Stimulated activated naive CD4-positive, alpha-beta T cell treated with Interleukin-2 at 50 U/mL for 16 hours (primary cell): ENCODE measurements around the gene CISH.

Experiments used
- DNase-seq: peaks from one replicate; lab custom pipeline; 2025; lab: John Stamatoyannopoulos, UW

CISH gene

DNA sequence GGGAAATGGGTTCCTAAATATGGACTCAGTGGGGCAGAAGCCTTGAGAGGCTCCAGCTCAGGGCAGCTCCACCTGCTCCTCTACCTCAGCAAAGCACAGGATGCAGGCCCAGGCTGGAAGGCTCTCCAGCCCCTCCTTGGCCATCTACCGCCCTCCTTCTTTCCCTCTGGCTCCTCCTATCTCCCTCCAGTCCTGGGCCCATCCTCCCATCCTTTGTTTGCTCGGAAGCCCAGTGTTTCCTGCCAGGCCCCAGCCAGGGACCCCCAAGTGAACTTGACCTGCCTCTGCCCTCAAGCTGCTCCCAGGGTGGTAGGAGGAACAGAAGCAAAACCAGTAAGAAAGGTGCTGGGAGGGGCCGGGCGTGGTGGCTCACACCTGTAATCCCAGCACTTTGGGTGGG, 25.4 kb upstream of the CISH start:
- DNase-seq: no peak

DNA sequence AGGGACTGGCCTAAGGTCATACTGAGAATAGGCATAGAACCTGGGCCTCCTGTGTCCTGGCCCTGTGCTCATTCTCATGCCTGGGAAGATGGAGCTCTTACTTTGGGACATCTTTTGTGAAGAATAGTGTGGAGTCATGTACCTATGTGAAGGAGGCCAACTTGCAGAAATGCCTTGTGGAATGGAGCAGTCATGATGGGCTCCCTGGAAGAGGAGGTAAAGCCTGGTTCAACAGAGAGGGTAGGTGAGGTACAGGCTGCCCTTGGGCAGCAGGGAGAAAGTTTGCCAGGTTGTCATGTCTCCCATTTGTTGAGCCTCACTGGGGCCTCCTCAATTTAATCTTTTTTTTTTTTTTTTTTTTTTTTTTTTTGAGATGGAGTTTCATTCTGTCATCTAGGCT, 23.5 kb upstream of the CISH start:
- no peak for DNase-seq

DNA sequence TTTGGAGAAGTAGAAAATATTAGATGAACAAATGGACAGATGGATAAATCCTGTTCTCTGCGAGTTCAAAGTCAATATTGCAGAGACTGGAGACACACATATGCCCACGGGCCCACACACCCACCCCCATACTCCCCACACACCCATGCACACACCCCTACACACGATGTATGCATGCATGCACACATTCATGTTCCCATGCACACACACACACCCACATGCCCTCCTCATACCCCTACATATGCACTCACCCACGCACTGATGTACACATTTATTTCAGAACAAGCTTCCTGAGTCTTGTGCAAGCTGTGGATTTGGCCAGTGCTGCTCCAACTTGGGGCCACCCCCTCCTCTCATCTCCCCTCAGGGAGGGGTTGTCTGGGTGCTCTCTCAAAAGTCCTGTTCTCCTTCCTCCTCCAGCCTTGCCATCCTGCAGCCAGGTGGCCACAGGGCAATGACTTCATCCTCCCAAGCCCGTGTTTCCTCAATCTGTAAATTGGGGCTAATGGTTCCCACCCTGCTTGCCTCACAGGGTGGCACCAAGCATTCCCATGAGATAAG, 21.7 kb upstream of the CISH start:
- no peak for DNase-seq

DNA sequence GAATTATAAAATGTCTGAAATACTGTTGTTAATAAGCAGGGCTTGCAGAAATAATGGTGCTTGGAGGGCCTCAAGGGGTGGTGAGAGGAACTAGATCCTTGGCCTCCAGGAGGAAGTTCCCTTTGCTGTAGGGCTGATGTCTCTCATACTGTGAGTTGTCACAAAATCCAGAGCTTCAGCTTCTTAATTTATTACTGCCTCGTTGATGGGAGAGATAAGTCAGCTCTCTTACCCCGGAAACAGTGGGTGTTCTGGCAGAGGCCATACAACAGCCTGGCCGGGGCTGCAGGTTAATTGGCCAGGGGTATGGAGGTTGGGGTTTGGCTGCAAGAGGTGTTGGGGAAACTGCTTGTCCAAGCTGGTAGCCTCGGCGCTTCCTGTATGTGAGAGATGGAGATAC, 20.9 kb upstream of the CISH start:
- no peak for DNase-seq

- DNase-seq: no peak
These were observed 19.3 kb upstream of the CISH start for GRCh38 chr3:50630877-50631276.

GRCh38 chr3:50630394-50630793, 18.8 kb upstream of the CISH start:
- no peak for DNase-seq

- no peak for DNase-seq
These were observed 17.0 kb upstream of the CISH start for GRCh38 chr3:50628601-50629000.

DNA sequence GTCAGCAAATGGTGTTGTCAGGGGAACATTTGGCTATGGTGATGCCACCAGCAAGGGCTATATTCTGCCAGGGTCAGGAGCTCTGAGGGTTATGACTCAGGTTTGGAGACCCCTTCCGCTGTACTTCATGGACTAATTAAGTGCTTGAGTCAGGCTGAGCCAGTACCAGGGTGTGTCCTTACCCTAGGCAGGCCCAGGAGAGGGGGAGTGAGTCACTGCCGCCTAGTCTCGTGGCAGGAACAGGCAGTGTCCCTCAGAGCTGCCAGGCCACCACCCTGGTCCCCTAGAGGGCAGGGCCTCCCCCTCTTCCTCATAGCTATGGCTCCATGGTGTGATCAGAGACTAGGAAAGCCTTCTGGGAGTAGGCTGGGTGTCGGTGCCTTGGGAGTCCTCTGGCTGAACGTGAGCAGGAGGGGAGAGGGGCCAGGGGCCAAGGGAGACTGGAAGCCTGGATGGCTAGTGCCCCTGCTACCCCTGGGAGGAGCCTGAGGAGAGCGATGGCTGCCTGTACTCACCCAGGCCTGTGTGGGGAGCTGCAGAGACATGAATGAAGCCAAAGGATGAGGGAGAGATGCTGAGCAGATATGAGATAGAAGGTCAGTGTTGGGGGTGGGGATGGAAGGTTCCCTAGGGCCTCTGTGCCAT, 16.0 kb upstream of the CISH start:
- no peak for DNase-seq

- DNase-seq: no peak
These were observed 14.8 kb upstream of the CISH start for GRCh38 chr3:50626401-50626800.

- DNase-seq: no peak
These were observed 13.9 kb upstream of the CISH start for GRCh38 chr3:50625231-50626182.

GRCh38 chr3:50624634-50625033, 13.1 kb upstream of the CISH start:
- DNase-seq: no peak

DNA sequence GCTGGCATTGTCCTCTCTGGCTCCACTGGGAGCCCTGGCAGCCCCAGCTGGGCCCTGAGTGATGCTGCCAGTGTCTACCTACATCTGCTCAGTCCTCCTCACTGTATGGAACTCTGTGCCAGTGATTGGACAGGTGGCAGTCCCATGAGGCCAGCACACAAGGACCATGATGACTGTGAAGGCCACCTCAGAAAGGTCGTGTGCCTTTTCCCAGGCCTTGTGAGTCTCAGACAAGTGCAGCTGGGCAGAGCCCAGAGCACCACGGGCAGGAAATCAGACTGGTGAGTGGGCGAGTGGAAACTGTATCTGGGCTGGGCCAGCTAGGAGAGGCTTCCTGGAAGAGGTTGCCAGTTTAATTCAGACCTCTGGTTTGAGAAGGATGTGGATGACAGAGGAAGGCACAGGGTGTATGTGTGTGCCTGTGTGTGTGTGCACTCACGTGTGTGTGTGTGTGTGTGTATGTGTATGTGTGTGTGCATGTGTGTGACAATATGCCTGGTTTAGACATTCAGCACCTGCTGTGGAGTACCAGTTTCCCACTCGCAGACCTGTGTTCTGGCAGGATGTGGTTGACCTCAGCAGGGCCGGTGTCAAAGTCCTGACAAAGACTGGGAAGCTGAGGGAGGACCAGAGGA, 12.4 kb upstream of the CISH start:
- DNase-seq: peak; percentile 44

- no peak for DNase-seq
These were observed 11.3 kb upstream of the CISH start for GRCh38 chr3:50622881-50623280.

- DNase-seq: no peak
These were observed 9.2 kb upstream of the CISH start for GRCh38 chr3:50620820-50621219.

DNA sequence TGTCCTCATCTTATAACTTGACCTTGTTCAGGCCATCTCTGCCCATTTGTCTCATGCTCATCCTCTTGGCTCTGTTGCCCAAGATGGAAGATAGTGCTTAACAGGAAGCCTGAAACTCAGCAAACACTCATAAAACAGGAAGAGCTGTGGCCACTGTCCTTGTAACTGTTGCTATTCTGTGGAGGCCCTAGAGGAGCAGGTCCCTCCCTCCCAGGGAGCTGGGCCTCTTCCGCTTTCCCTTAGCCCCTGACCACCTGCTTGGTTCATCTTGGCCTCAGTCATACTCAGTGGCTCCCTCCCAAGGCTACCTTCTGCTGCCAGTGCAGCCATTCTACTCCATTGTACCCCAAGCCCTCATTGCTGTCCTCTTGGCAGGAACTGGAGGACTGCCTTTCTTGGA, 8.8 kb upstream of the CISH start:
- no peak for DNase-seq

DNA sequence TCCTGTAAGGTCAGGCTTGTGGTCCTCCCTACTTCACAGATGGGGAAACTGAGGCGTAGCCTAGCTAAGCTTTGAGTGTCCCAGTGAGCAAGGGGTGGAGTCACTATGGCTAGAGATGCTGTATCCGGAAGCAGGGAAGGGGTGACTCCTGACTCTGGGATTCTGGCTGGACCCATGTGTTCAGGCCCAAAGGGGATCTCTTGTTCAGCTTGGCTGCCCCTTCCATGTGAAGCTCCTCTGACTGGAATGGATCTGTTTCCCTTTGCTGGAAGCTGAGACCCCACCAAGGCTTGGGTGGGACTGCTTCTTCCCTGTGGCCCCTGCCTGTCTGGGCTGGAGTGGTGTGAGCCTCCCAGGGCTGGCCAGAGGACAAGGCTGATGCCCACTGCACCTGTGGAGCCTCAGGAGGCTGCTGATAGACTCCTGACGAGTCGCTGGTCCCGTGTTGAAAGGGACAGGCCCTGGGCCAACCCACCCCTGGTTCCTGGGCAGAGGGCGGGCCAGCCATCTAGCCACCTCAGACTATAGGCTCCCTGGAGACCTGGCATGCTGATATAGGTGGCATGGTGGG, 6.4 kb upstream of the CISH start:
- DNase-seq: no peak

DNA sequence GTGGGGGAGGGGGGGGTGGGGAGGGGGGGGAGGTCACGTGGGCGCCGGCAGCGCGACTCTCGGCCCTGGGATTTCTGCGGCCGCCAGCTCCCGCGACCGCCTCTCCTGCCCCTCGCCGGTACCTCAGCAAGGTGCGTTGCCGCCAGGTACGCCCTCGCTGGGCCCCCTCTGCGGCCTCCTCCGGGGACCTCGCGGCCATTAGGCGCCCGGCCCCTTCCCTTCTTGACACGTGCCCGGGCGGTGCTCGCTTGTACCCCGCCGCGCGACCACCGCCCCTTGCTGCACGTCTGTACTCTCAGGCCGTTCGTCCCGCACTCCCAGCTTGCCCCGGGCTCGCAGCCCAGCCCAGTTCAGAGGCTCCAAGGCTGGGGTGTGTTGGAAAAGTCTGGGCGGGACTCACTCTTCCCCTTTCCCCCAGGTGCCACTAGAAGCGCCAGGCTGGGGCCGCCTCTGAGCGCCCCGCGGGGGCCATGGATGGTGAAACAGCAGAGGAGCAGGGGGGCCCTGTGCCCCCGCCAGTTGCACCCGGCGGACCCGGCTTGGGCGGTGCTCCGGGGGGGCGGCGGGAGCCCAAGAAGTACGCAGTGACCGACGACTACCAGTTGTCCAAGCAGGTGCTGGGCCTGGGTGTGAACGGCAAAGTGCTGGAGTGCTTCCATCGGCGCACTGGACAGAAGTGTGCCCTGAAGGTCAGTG, 5.7 kb upstream of the CISH start, which contains the start of gene MAPKAPK3:
MAPKAPK3 (plus strand) TSS at position 56 of the 696 bp plus-strand sequence; CDS start at position 471, 415 bp downstream.
- peak; percentile 31 for DNase-seq

DNA sequence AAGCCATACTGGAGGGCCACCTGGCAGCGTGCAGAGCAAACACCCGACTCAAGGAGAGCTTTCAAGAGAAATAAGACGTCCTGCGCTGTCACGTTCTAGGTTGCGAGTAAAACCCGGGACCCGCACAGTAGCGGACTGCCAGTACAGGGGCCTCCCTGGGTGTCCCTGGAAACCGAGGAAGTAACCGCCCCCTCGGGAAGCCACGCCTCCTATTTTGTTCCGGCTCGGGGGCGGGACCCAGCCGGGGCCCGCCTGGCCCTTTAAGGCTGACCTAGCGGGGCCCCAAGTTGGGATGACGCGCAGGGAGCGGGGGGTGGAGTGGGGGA, 5.2 kb upstream of the CISH start:
- DNase-seq: peak; percentile 91

DNA sequence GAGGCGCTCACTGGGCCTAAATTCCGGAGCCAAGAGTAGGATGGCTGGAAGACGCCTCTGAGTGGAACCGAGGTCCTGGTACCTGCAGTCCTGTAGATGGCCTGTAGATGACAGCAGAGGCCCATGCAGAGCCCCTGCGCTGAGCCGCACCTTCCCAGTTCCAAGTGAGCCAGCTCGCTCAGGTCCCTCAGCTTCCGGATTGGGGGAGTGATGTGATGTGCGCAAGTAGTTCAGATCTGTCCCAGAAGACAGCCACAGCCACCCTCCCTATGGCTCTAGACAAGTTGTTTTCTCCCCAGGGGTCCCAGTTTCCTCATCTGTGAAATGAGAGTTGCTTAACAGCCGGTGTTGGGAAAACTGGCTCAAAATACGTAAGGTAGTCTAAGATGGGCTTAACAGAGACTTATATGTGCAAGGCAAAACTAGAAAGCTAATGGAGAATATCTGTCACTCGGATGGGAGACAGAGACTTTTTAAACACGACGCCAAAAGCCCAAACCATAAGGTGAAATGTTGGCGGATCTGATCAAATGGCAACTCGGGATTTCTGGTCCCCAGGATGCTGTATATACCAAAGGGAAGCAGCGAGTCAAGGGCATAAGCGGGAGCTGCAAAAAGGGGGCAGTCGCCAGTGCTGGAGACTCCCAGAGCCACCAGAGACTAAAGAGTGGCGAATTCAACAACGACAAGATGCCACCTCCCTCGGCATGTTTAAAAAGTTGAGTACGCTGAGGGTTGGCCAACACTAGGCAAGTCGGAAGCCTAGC, 4.6 kb upstream of the CISH start:
- DNase-seq: peak; percentile 75

DNA sequence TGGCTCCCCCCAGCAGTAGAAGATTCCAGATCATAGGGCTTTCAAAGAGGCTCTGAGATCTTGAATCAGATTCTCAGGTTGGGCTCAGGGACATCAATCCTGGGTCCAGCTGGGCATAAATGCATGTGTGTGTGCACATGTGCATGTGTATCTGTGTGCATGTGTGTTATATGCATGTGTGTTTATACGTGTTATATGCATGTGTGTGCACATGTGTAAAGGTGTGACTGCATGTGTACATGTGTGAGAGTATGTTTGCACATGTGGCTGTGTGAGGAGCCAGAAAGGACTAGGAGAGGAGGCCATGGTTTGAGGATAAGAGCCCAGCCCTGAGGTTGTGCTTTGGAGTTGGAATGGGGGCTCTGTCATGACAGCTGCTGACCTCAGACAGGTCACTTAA, 3.6 kb upstream of the CISH start:
- no peak for DNase-seq
